ENCODE results near the gene TNF. TPM values are rescaled to one million over a fixed set of nuclear protein-coding genes. Genes with fewer than 3 reads are reported as not detected.

The TNF gene
- total and polyA plus RNA-seq, 2 donors (not counting 3 experiments of a cell fraction or from before 2014, with no cell fraction given) = not detected

DNA sequence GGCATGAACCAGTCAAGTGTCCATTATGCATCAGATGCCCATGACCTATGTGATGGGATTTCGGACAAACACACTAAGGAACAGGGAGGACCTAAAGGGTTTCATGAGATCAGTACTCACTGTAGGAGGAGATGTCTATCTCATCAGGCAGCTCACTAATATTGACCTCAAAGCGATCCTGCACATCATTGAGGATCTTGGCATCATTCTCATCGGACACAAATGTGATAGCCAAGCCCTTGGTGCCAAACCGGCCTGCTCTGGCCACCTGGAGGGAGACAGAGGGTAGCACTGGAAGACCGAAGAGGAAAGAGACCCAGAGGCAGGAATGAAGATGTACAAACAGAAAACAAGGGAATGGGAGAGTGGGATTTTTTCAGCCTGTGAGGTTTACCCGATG lies 44.7 kb upstream of the TNF start:
- no peaks in the 10 kb centered on the region for H3K9me1 ChIP-seq (replicated peaks; ENCODE audit: control insufficient read depth, extremely low read depth, insufficient read depth, low read length)
- dilution Hi-C loops (cut with MboI; ENCODE audit: extremely low pct_ligation_motif_present, low sequenced_read_pairs) = no loop called here
- POLR2A ChIA-PET = no interaction called here
- no peaks in the 10 kb centered on the region for H3K27me3 ChIP-seq (ENCODE audit: control insufficient read depth in 2 of 2, insufficient read depth in 2 of 2, low read length in 2 of 2)
- CTCF ChIA-PET = interaction anchor here (1.3 kb wide), 2 partner anchors 11 to 37 kb away, joined by 3 to 7 read pairs; partner anchors contain the start of gene DDX39B
- intact Hi-C loops (cut with micrococcal nuclease) = no loop called here
- FAIRE-seq = no peak
- H3K27ac ChIP-seq (ENCODE audit: insufficient read depth, low read depth, low read length) = no peak overlapping the region
- no peak overlapping the region for H3K9ac ChIP-seq (replicated peaks; ENCODE audit: extremely low read depth, insufficient read depth, low read length)
- H3K79me2 ChIP-seq (ENCODE audit: control insufficient read depth, insufficient read depth, low read length) = peaks cover 25% of the 10 kb centered on the region
- H2AFZ ChIP-seq (ENCODE audit: low read depth, low read length) = no peak overlapping the region
- peaks cover 28 to 45% of the 10 kb centered on the region in 2 experiments for H3K36me3 ChIP-seq (ENCODE audit: control insufficient read depth in 2 of 2, extremely low read depth in 1 of 2, insufficient read depth in 2 of 2, low read length in 2 of 2)
- peaks cover 17% of the 10 kb centered on the region for H3K4me1 ChIP-seq (ENCODE audit: control insufficient read depth, extremely low read depth, insufficient read depth, low read length)
- H3K9me3 ChIP-seq (replicated peaks; ENCODE audit: control insufficient read depth, insufficient read depth, low read length) = no peaks in the 10 kb centered on the region
- TSS peak; percentile 8 for BruUV-seq (replicated peaks)
- H4K20me1 ChIP-seq (replicated peaks; ENCODE audit: control insufficient read depth, extremely low read depth, insufficient read depth, low read length) = no peaks in the 10 kb centered on the region
- no peak for DNase-seq (ENCODE audit: low read depth, low spot score)
- H3K4me2 ChIP-seq (ENCODE audit: insufficient read depth, low read length) = no peak overlapping the region
- TF ChIP-seq POLR2AphosphoS5 (IDR thresholded peaks at IDR 0.05; ENCODE audit: insufficient read depth, low read depth, low read length) (peak; percentile 22), GATA2 (IDR thresholded peaks at IDR 0.05; ENCODE audit: insufficient read depth, insufficient read length, low read depth, low read length) (no peak), EZH2 (IDR thresholded peaks at IDR 0.05; ENCODE audit: borderline replicate concordance, low read depth, low read length, severe bottlenecking) (no peak), JUN (IDR thresholded peaks at IDR 0.05; ENCODE audit: borderline replicate concordance, insufficient read depth, insufficient read length, low read depth) (no peak)
- TF ChIP-seq, protein P1, sequence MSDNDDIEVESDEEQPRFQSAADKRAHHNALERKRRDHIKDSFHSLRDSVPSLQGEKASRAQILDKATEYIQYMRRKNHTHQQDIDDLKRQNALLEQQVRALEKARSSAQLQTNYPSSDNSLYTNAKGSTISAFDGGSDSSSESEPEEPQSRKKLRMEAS (IDR thresholded peaks at IDR 0.05; ENCODE audit: insufficient read depth, insufficient read length) = no peak
- H3K4me3 ChIP-seq (replicated peaks in 1 of 3; ENCODE audit: insufficient read depth in 1 of 3, low read depth in 1 of 3, low read length in 3 of 3) = no peak overlapping the region

DNA sequence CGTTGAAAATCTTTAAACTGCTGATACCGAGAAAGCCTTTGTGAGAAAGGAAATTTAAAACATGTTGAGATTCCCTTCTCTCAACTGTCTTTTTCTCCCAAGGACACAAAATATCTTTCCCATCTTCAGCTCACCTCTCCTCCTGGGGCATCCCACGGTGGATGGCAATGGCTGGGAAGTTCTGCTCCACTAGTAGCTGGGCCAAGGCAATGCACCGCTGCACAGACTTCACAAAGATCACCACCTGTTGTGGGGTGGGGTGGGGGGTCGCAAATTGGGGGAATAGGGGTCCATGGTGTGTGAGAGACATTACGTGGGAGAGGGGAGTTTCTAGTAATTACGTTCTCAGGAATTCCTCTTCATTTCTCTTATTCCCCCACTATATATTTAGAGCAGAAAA lies 44.2 kb upstream of the TNF start:
- no TSS peak for BruUV-seq (replicated peaks)
- no peak overlapping the region for H3K4me2 ChIP-seq (ENCODE audit: insufficient read depth, low read length)
- dilution Hi-C loops (cut with MboI; ENCODE audit: extremely low pct_ligation_motif_present, low sequenced_read_pairs) (no loop called here), intact Hi-C loops (cut with micrococcal nuclease) (no loop called here)
- peaks cover 30% of the 10 kb centered on the region for H3K79me2 ChIP-seq (ENCODE audit: control insufficient read depth, insufficient read depth, low read length)
- no peak overlapping the region for H3K4me3 ChIP-seq (replicated peaks in 1 of 3; ENCODE audit: insufficient read depth in 1 of 3, low read depth in 1 of 3, low read length in 3 of 3)
- no peaks in the 10 kb centered on the region for H3K9me3 ChIP-seq (replicated peaks; ENCODE audit: control insufficient read depth, insufficient read depth, low read length)
- peaks cover 33 to 50% of the 10 kb centered on the region in 2 experiments for H3K36me3 ChIP-seq (ENCODE audit: control insufficient read depth in 2 of 2, extremely low read depth in 1 of 2, insufficient read depth in 2 of 2, low read length in 2 of 2)
- H3K9me1 ChIP-seq (replicated peaks; ENCODE audit: control insufficient read depth, extremely low read depth, insufficient read depth, low read length) = no peaks in the 10 kb centered on the region
- no peak overlapping the region for H3K9ac ChIP-seq (replicated peaks; ENCODE audit: extremely low read depth, insufficient read depth, low read length)
- H4K20me1 ChIP-seq (replicated peaks; ENCODE audit: control insufficient read depth, extremely low read depth, insufficient read depth, low read length) = no peaks in the 10 kb centered on the region
- no peak overlapping the region for H2AFZ ChIP-seq (ENCODE audit: low read depth, low read length)
- POLR2A ChIA-PET = interaction anchor here (1.6 kb wide), 1 partner anchor 36 kb away, joined by 4 read pairs; no protein-coding TSS in a partner anchor
- no peaks in the 10 kb centered on the region for H3K27me3 ChIP-seq (ENCODE audit: control insufficient read depth in 2 of 2, insufficient read depth in 2 of 2, low read length in 2 of 2)
- CTCF ChIA-PET = interaction anchor here (1.0 to 1.6 kb wide), 4 partner anchors 10 to 50 kb away, joined by 3 to 7 read pairs (median 4); partner anchors contain the start of gene DDX39B
- no peak overlapping the region for H3K27ac ChIP-seq (ENCODE audit: insufficient read depth, low read depth, low read length)
- FAIRE-seq = no peak
- TF ChIP-seq FOS (IDR thresholded peaks at IDR 0.05; ENCODE audit: borderline replicate concordance, insufficient read depth, low read length) = no peak
- no peak for TF ChIP-seq MYC (IDR thresholded peaks at IDR 0.05; ENCODE audit: low read depth, low read length)
- TF ChIP-seq, protein P2, sequence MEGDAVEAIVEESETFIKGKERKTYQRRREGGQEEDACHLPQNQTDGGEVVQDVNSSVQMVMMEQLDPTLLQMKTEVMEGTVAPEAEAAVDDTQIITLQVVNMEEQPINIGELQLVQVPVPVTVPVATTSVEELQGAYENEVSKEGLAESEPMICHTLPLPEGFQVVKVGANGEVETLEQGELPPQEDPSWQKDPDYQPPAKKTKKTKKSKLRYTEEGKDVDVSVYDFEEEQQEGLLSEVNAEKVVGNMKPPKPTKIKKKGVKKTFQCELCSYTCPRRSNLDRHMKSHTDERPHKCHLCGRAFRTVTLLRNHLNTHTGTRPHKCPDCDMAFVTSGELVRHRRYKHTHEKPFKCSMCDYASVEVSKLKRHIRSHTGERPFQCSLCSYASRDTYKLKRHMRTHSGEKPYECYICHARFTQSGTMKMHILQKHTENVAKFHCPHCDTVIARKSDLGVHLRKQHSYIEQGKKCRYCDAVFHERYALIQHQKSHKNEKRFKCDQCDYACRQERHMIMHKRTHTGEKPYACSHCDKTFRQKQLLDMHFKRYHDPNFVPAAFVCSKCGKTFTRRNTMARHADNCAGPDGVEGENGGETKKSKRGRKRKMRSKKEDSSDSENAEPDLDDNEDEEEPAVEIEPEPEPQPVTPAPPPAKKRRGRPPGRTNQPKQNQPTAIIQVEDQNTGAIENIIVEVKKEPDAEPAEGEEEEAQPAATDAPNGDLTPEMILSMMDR (IDR thresholded peaks at IDR 0.05; ENCODE audit: extremely low read depth in 1 of 2, insufficient read depth in 1 of 2, low read depth in 1 of 2, low read length in 2 of 2) = no peak
- TF ChIP-seq, protein P1 (IDR thresholded peaks at IDR 0.05; ENCODE audit: insufficient read depth, insufficient read length) = no peak
- no peak for TF ChIP-seq GATA2 (IDR thresholded peaks at IDR 0.05; ENCODE audit: insufficient read depth, insufficient read length, low read depth, low read length)
- TF ChIP-seq EZH2 (IDR thresholded peaks at IDR 0.05; ENCODE audit: borderline replicate concordance, low read depth, low read length, severe bottlenecking) = no peak
- TF ChIP-seq JUN (IDR thresholded peaks at IDR 0.05; ENCODE audit: borderline replicate concordance, insufficient read depth, insufficient read length, low read depth) = no peak
- TF ChIP-seq POLR2AphosphoS5 (IDR thresholded peaks at IDR 0.05; ENCODE audit: insufficient read depth, low read depth, low read length) = no peak
- TF ChIP-seq POLR2A (IDR thresholded peaks at IDR 0.05; ENCODE audit: low read depth, low read length) = no peak
- no peak for DNase-seq (ENCODE audit: low read depth, low spot score)
- peaks cover 12% of the 10 kb centered on the region for H3K4me1 ChIP-seq (ENCODE audit: control insufficient read depth, extremely low read depth, insufficient read depth, low read length)

Measured in endothelial cell of umbilical vein (primary cell).